Stimulated activated naive CD4-positive, alpha-beta T cell (primary cell): Measurements from ENCODE around the gene CKM.
"Not testable (repeated sequence)": the region's sequence is repeated elsewhere in the genome, so short reads cannot be mapped to it uniquely, and the experiment has no call there.

Source experiments
- DNase-seq, 6 experiments: peaks; one replicate each; lab custom pipeline; 2025; lab: John Stamatoyannopoulos, UW

Gene CKM

DNA sequence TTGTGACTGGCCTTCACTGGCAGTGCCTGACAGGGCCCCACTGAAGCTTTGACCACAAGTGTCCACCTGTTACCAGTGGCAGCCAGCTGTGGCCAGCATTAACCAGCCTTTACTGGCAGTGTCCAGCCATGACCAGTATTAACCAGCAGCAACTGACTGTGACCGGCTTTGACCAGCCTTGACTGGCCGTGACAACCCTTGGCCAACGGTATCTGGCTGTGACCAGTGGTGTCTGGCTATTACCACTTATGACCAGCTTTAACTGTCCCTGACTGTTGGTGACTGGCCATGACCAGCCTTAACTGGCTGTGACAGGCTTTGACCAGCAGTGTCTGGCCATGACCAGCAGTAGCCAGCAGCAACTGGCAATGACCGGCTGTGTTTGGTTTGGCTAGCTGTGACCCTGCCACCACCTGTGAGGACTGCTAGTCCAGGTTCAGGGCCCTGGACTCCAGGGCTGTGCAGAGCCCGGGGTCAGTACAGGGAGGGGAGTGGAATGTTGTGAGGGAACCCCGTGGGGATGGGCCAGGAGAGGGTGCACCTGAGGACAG is 32.2 kb downstream of the CKM start:
- DNase-seq, result no peak

DNA sequence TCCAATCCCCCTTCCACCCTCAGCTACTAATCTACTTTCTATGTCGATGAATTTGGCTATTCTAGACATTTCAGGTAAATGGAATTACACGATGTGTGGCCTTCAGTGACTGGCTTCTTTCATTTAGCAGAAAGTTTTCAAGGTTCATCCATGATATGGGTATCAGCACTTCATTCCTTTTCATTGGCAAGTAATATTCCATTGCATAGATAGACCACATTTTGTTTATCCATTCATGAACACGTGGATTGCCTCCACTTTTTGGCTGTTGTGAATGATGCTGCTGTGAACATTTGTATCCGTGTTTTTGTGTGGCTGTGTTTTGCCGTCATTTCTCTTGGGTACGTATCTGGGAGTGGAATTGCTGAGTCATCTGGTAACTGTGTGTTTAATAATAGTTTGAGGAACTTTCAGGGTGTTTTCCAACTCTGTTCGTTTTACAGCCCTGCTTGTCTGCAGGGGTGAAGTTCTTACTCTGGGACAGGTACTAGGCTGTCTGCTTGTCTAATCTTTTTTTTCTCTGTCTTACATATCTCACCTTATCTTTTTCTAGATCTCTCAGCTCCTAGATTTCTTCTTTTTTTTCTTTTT is 39.1 kb downstream of the CKM start:
- no peak for DNase-seq

DNA sequence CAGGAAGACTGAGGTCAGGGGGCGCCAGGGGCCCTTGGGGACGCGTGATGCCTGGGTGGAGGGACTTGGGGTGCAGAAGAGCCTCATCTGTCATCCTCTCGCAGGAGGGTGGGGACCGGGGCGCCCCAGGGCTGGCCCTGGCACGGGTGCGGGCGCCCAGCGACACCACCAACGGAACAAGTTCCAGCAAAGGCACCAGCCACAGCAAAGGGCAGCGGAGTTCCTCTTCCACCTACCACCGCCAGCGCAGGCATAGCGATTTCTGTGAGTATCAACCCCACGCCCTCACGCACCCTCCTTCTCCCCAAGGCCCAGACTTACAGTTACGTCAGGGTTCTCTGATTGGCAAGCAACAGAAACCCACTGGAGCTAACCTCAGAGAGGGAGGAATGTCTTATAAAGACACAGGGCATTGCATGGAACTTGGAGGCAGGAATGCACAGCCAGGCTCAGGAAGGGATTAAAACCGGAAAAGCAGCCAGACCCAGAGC is 42.2 kb downstream of the CKM start:
- DNase-seq, result no peak

DNA sequence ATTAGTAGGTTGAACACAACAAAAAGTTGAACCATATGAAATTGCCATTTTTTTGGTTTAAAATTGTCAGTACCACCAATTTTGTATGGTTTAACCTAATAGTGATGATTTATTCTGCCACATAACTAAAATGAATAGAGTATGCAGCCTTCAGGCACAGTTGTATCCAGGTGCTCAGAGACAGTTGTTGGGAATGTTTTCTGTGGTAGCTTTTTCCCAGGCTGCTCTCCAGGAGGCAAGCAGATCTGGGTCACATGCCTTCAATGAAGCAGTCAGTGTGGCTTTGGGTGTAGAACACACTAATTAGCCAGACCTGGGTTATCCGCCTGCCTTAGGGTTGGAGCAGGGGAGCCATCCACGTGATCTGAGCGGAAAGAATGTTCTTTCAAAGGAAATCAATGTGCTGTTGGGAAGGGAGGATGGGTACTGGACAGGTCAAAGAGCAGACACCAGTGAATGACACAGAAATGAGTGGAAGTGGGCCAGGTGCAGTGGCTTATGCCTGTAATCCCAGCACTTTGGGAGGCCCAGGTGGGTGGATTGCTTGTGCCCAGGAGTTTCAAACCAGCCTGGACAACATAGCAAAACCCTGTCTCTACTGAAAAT is 43.0 kb downstream of the CKM start:
- no peak for DNase-seq

DNA sequence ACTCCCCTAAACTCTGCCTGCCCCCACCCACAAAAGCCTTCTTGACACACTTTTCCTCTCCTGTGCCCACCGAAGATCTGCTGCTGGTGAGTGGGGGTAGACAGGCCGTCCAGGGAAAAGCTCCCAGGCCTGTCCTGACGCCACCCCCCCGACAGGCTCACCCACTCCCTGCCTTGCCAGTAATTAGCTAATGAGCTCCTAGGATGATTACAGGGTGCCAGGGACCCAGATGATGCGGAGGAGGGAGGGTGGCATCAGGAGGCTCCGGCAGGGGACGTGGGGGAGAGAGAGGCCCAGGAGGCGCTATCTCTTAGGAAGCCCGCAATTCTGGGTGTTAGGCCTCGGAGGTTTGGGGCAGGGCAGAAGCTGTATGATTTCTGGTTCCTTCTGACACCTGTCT is 44.6 kb downstream of the CKM start:
- no peak for DNase-seq

DNA sequence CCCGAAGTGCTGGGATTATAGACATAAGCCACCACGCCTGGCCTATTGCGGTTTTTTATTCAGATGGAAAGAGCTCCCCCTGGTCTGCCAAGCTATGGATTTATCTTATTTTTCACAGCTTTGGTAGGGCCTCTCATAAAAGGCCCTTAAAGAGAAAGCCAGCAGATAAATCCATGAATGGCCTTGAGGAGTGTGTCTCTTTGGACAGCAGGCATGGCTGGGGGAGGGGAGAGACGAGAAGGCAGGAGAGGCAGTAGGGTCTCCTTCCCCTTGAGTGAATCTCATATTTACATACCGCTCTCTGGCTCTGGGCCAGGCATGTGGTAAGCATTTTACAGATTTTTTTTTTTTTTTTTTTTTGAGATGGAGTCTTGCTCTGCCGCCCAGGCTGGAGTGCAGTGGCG is 46.4 kb downstream of the CKM start:
- DNase-seq, result no peak

DNA sequence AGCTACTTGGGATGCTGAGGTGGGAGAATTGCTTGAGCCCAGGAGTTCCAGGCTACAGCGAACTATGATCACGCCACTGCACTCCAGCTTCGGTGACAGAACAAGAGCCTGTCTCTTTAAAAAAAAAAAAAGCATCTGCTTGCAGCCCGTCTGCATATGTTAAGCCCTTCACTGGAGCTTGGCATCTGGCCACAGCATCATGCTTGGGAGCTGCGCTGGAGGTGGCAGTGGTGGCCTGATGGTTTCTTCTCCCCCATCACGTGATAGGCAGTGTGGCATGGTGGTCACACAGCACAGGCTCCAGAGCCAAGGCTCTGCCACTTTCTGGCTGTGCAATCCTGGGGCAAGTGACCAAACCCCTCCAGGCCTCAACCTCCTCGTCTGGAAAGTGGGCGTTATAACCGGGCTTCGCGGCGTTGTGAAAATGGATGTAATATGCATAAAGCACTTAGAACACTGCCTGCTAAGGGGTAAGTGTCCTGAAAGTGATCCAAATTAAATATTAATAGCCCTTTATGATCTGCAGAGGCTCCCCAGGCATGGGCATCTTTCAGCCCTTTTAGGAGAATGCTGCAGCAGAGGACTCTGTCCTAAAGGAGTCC is 47.2 kb downstream of the CKM start:
- no peak for DNase-seq

DNA sequence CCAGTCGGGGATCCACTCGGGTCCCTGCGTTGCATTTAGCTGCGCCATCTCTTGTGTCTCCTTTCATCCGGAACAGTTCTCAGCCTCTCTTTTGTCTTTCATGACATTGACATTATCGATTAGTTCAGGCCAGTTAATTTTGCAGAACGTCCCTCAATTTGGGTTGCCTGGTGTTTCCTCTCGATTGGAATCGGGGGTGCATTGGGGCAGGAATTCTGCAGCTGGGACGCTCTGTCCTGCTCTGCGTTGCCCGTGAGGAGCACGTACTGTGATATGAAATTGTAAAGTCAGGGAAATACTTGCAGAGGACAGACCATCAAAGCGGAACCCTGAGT is 49.2 kb downstream of the CKM start:
- DNase-seq, result no peak

DNA sequence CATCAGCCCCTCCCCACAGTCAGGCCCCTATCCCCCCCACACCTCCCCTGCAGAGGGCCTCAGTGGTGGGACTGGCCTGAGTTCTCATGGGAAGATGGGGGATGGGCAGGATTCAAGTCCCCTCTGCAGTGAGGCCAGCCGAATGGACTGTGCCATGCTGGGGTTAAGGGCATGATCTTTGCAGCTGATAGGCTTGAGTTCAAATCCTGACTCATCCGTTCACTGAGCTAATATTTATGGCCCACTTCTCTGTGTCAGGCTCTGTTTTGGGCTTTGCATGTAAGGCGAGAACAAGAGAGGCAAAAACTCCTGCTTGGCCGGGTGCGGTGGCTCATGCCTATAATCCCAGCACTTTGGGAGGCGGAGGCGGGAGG is 51.0 kb downstream of the CKM start:
- DNase-seq, result no peak

DNA sequence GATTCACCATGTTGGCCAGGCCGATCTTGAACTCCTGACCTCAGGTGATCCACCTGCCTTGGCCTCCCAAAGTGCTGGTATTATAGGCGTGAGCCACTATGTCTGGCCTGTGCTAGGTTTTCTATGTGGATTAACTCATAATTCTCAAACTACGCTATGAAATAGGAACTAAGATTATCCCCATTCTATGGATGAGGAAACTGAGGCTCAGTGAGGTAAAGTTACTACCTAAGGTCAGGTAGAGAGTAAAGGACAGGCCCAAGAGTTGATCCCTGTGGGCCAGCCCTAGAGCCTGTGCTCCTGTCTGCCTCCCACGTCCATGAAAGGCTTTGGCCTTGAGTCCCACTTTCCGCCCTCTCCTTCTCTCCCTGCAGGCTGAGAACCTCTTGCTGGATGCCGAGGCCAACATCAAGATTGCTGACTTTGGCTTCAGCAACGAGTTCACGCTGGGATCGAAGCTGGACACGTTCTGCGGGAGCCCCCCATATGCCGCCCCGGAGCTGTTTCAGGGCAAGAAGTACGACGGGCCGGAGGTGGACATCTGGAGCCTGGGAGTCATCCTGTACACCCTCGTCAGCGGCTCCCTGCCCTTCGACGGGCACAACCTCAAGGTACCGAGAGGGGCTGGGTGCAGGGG is 51.5 kb downstream of the CKM start:
- DNase-seq, result no peak

DNA sequence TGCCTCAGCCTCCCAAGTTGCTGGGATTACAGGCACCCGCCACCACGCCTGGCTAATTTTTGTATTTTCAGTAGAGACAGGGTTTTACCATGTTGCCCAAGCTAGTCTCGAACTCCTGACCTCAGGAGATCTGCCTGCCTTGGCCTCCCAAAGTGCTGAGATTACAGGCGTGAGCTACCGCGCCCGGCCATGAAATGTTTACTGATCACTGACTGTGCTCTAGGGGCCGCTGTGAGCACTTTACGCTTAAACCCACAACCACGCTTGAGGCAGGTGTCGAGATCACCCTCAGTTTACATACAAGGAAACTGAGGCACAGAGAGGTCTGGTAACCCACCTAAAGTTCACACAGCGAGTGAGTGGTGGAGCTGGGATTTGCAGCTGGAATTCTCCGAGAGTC is 52.7 kb downstream of the CKM start:
- DNase-seq, result not testable (repeated sequence)

DNA sequence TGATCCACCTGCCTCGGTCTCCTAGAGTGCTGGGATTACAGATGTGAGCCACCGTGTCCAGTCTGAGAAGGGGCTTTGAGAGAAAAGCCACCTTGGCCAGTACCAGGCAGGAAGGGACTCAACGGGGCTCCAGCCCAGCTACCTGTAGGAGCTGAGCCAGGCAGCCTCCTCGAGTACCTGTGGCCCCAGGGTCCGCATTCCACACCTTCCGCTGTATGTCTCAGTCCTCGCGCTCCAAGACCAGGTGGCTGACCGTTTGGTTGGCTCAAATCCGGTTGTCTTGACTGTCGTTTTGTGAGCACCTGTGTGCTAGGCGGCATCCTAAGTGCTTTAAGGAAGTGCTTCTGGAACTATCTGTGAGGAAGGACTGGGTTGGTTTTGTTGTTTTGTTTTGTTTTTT is 55.4 kb downstream of the CKM start:
- no peak for DNase-seq

DNA sequence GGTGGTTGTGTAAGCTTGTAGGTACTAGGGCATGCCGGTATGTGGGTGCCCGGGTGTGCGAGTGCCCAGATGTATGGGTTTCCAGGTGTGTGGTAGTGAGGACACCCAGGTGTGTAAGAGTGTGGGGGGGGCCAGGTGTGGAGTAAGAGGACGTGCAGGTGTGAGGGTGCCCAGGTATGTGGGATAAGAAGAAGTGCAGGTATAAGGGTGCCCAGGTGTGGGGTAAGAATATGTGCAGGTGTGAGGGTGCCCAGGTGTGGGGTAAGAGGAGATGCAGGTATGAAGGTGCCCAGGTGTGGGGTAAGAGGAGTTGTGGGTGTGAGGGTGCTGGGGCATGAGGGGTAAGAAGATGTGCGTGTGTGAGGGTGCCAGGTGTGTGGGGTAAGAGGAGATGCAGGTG is 57.3 kb downstream of the CKM start:
- DNase-seq, result no peak

DNA sequence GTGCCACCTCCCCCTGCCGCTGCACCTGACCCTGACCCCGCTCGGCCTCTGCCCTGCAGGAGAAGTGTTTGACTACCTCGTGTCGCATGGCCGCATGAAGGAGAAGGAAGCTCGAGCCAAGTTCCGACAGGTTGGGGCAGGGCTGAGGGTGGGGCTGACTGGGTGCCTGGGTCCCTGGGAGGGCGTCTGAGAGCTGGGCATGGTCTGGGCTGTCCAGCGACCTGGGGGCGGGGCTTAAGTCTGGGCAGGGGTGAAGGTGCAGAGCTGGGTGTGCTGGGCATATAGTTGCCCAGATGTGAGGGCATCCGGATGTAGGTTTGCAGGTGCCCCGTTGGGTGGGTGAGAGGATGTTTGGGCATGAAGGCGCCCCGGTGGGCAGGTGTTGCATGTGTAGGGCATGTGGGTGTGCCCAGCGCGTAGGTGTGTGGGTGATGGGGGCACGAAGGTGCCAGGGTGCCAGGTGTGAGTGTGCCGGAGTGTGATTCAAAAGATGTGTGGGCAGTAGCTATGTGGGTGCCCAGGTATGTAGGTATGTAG is 57.8 kb downstream of the CKM start:
- DNase-seq, result no peak

DNA sequence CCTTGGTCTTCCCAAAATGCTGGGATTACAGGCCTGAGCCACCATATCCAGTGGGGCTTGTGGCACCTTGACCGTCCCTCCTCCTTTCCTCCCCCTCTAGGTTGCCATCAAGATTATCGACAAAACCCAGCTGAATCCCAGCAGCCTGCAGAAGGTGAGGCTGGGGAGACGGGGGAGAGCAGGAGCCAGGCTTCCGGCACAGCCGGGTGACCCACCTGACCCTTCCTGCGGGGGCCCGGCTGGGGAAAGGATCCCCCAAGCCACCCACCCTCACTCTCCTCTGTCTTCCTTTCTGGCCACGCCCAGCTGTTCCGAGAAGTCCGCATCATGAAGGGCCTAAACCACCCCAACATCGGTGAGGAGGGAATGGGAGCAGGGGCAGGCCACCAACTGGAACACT is 59.7 kb downstream of the CKM start:
- DNase-seq, result no peak

DNA sequence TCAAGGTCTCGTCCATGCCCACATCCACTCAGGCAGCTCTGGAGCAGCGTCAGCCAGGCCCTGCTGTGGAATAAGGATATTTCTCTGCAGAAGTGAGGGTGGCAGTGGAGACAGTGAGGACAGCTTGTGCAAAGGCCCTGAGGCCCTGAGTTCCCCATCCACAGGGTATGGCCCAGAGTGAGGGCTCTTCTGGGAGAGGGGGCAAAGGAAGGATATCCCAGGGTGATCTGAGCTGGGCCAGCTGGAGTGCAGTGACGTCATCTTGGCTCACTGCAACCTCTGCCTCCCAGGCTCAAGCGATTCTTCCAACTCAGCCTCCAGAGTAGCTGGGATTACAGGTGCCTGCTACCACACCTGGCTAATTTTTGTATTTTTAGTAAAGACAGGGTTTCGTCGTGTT is 60.1 kb downstream of the CKM start:
- DNase-seq, result no peak

DNA sequence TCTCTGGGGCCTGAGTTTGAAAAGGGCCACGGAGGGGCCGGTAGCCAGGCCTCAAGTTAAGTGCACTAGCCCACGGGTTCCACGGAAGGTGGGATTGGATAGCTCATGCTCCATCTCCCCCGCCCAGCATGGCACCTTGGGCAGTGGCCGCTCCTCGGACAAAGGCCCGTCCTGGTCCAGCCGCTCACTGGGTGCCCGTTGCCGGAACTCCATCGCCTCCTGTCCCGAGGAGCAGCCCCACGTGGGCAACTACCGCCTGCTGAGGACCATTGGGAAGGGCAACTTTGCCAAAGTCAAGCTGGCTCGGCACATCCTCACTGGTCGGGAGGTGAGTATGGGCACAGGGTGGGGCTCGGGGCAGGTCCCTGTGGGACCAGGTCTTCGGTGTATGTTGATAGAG is 63.8 kb downstream of the CKM start:
- DNase-seq, result no peak

DNA sequence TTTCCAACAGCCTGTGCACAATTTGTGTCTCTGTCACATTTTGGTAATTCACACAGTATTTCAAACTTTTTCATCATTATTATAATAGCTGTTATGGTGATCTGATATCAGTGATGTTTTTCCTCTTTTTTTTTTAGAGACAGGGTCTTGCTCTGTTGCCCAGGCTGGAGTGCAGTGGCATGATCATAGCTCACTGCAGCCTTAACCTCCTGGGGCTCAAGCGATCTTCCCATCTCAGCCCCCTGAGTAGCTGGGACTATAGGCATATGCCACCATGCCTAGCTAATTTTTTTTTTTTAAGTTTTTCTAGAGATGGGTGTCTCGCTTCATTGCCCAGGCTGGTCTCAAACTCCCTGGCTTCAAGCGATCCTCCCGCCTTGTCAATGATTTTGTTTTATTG is 65.8 kb downstream of the CKM start:
- no peak for DNase-seq
